ENCODE results near the gene STIP1.

The STIP1 gene

GRCh38 chr11:64224891-64225607 is 39.1 kb downstream of the STIP1 start:
- Histone ChIP-seq H3K4me1 (ENCODE audit: control insufficient read depth, insufficient read depth, low read length) (peaks cover 4% of the 10 kb centered on the region; the same call in 1 of the 2 replicates), H3K4me3 (ENCODE audit: low read length) (peak overlapping the region; percentile 50; the same call in 1 of the 2 replicates), H3K27me3 (ENCODE audit: control insufficient read depth, insufficient read depth, low read length) (no peaks in the 10 kb centered on the region), H3K36me3 (ENCODE audit: control insufficient read depth, insufficient read depth, low read length) (peaks cover 7% of the 10 kb centered on the region; the same call in 1 of the 2 replicates), H3K9me3 (ENCODE audit: control insufficient read depth, insufficient read depth, low read length) (no peaks in the 10 kb centered on the region), H3K27ac (ENCODE audit: low read length) (no peak overlapping the region)
- DNase-seq (ENCODE audit: low read depth, low spot score) = no peak
- no CpG with 5 or more reads among the region's 22 CpGs for WGBS (ENCODE audit: insufficient coverage, insufficient read length)

GRCh38 chr11:64225608-64226506 is 39.9 kb downstream of the STIP1 start, which contains the start of the genes NUDT22 and TRPT1:
NUDT22 (plus strand) TSS chr11:64226274; CDS start chr11:64226653, 379 bp downstream.
TRPT1 (minus strand) TSS chr11:64226186; CDS start chr11:64225860, 326 bp downstream.
- peak within 1 kb of the TSS; percentile 50 for H3K4me3 ChIP-seq (ENCODE audit: low read length)
- peaks cover 4% of the 10 kb centered on the region; the same call in 1 of the 2 replicates for H3K4me1 ChIP-seq (ENCODE audit: control insufficient read depth, insufficient read depth, low read length)
- WGBS (ENCODE audit: insufficient coverage, insufficient read length) = no CpG with 5 or more reads among the region's 54 CpGs
- DNase-seq (ENCODE audit: low read depth, low spot score) = no peak
- no peaks in the 10 kb centered on the region for H3K27me3 ChIP-seq (ENCODE audit: control insufficient read depth, insufficient read depth, low read length)
- H3K27ac ChIP-seq (ENCODE audit: low read length) = no peak within 1 kb of the TSS
- H3K9me3 ChIP-seq (ENCODE audit: control insufficient read depth, insufficient read depth, low read length) = no peaks in the 10 kb centered on the region
- H3K36me3 ChIP-seq (ENCODE audit: control insufficient read depth, insufficient read depth, low read length) = no peaks in the 10 kb centered on the region; the same call in 1 of the 2 replicates

- H3K9me3 ChIP-seq (ENCODE audit: control insufficient read depth, insufficient read depth, low read length) = no peaks in the 10 kb centered on the region
- no CpG with 5 or more reads among the region's 26 CpGs for WGBS (ENCODE audit: insufficient coverage, insufficient read length)
- H3K4me1 ChIP-seq (ENCODE audit: control insufficient read depth, insufficient read depth, low read length) = peaks cover 4% of the 10 kb centered on the region; the same call in 1 of the 2 replicates
- no peaks in the 10 kb centered on the region for H3K27me3 ChIP-seq (ENCODE audit: control insufficient read depth, insufficient read depth, low read length)
- H3K27ac ChIP-seq (ENCODE audit: low read length) = no peak overlapping the region
- DNase-seq (ENCODE audit: low read depth, low spot score) = no peak
- H3K4me3 ChIP-seq (ENCODE audit: low read length) = peak overlapping the region; percentile 50
- H3K36me3 ChIP-seq (ENCODE audit: control insufficient read depth, insufficient read depth, low read length) = no peaks in the 10 kb centered on the region
Observed at GRCh38 chr11:64226507-64227051, 40.6 kb downstream of the STIP1 start.

GRCh38 chr11:64227405-64227956 is 41.5 kb downstream of the STIP1 start:
- Histone ChIP-seq H3K4me1 (ENCODE audit: control insufficient read depth, insufficient read depth, low read length) (peaks cover 4% of the 10 kb centered on the region; the same call in 1 of the 2 replicates), H3K27ac (ENCODE audit: low read length) (no peak overlapping the region), H3K9me3 (ENCODE audit: control insufficient read depth, insufficient read depth, low read length) (no peaks in the 10 kb centered on the region), H3K4me3 (ENCODE audit: low read length) (no peak overlapping the region), H3K36me3 (ENCODE audit: control insufficient read depth, insufficient read depth, low read length) (no peaks in the 10 kb centered on the region), H3K27me3 (ENCODE audit: control insufficient read depth, insufficient read depth, low read length) (no peaks in the 10 kb centered on the region)
- no peak for DNase-seq (ENCODE audit: low read depth, low spot score)
- no CpG with 5 or more reads among the region's 3 CpGs for WGBS (ENCODE audit: insufficient coverage, insufficient read length)

- no peaks in the 10 kb centered on the region for H3K9me3 ChIP-seq (ENCODE audit: control insufficient read depth, insufficient read depth, low read length)
- H3K4me3 ChIP-seq (ENCODE audit: low read length) = no peak overlapping the region
- peaks cover 6% of the 10 kb centered on the region; the same call in 1 of the 2 replicates for H3K4me1 ChIP-seq (ENCODE audit: control insufficient read depth, insufficient read depth, low read length)
- no peak for DNase-seq (ENCODE audit: low read depth, low spot score)
- H3K27ac ChIP-seq (ENCODE audit: low read length) = no peak overlapping the region
- no CpG with 5 or more reads among the region's 12 CpGs for WGBS (ENCODE audit: insufficient coverage, insufficient read length)
- H3K36me3 ChIP-seq (ENCODE audit: control insufficient read depth, insufficient read depth, low read length) = no peaks in the 10 kb centered on the region
- no peaks in the 10 kb centered on the region for H3K27me3 ChIP-seq (ENCODE audit: control insufficient read depth, insufficient read depth, low read length)
Observed at GRCh38 chr11:64229090-64229743, 43.2 kb downstream of the STIP1 start.

DNA sequence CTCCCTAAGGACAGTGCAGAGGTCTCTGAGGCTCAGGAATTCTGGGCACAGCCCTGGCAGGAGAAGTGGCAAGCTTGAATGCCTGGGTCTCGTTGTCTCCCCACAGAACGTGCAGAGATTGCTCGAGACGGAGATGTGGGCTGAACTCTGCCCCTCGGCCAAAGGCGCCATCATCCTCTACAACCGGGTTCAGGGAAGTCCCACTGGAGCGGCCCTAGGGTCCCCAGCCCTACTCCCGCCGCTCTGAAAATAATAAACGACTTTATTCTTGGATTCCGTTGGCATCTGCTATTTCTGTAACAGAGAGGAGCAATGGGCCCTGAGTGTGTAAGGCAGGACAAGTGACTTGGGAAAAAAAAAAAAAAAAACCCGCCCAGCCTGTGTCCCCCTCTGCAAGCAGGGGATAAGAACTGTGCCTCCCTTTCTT is 43.8 kb downstream of the STIP1 start:
- Histone ChIP-seq H3K4me3 (ENCODE audit: low read length) (peak overlapping the region; percentile 23; the same call in 1 of the 2 replicates), H3K4me1 (ENCODE audit: control insufficient read depth, insufficient read depth, low read length) (peaks cover 6% of the 10 kb centered on the region; the same call in 1 of the 2 replicates), H3K27ac (ENCODE audit: low read length) (no peak overlapping the region), H3K9me3 (ENCODE audit: control insufficient read depth, insufficient read depth, low read length) (no peaks in the 10 kb centered on the region), H3K27me3 (ENCODE audit: control insufficient read depth, insufficient read depth, low read length) (no peaks in the 10 kb centered on the region), H3K36me3 (ENCODE audit: control insufficient read depth, insufficient read depth, low read length) (no peaks in the 10 kb centered on the region)
- DNase-seq (ENCODE audit: low read depth, low spot score) = no peak
- no CpG with 5 or more reads among the region's 13 CpGs for WGBS (ENCODE audit: insufficient coverage, insufficient read length)

DNA sequence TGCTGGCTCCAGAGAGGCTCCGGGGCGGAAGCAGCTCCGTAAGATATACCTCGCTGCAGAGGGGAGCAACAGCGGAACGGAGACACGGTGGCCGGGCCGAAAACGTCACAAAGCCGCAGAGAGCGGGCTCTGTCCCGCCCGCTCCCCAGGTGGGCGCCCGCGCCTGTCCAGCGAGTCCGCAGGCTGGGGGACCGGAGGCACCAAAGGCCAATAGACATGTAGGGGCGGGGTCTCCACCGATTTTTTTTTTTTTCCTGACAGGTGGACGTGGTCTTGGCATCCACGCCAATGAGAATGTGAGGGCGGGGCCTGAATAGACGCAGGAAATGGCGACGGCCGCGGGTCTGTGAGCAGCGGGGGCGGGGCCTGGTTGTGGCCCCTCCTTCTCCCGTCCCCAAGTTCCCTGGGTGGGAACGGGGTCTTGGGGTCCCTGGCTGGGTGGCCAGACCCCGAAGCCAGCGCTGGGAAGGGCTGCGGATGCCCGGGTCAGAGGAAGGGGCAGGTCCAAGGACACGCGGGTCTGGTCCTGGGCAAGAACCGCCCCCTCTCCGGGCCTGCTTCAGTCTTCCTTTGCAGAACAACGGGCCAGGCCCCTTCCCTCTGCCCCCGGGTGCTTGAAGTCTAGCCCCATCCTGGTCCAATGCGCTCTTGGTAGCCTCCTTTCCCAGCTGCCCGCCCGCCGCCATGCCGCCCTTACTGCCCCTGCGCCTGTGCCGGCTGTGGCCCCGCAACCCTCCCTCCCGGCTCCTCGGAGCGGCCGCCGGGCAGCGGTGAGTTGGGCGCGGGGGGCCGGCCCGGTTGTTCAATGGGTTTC is 44.4 kb downstream of the STIP1 start, which contains the start of gene DNAJC4:
Gene DNAJC4, plus strand, starts transcription at position 378 of the 814 bp plus-strand sequence. Its CDS starts 307 bp downstream, at position 685.
- Histone ChIP-seq H3K4me1 (ENCODE audit: control insufficient read depth, insufficient read depth, low read length) (peaks cover 5% of the 10 kb centered on the region; the same call in 1 of the 2 replicates), H3K36me3 (ENCODE audit: control insufficient read depth, insufficient read depth, low read length) (no peaks in the 10 kb centered on the region)

DNA sequence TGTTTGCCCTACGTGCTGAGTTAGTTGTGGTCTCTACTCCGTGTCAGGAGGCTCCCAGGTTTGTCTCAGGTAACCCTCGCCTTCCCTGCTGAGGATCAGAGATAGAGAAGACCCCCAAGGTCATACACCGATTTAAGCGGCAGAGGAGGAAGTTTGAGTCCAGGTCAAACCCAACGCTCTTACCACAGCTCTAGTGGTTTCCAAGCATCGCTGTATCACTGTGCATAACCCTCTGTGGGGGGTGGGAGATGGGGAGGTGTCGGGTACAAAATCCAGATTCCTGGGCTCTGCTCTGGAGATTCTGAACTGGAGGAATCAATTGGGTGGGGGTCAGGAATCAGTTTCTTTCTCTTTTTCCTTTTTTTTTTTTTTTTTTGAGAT is 45.0 kb downstream of the STIP1 start:
- no CpG with 5 or more reads among the region's 8 CpGs for WGBS (ENCODE audit: insufficient coverage, insufficient read length)
- no peak for DNase-seq (ENCODE audit: low read depth, low spot score)
- H3K27me3 ChIP-seq (ENCODE audit: control insufficient read depth, insufficient read depth, low read length) = no peaks in the 10 kb centered on the region
- peaks cover 5% of the 10 kb centered on the region; the same call in 1 of the 2 replicates for H3K4me1 ChIP-seq (ENCODE audit: control insufficient read depth, insufficient read depth, low read length)
- H3K4me3 ChIP-seq (ENCODE audit: low read length) = peak overlapping the region; percentile 46; the same call in 1 of the 2 replicates
- H3K27ac ChIP-seq (ENCODE audit: low read length) = no peak overlapping the region
- no peaks in the 10 kb centered on the region for H3K9me3 ChIP-seq (ENCODE audit: control insufficient read depth, insufficient read depth, low read length)
- H3K36me3 ChIP-seq (ENCODE audit: control insufficient read depth, insufficient read depth, low read length) = no peaks in the 10 kb centered on the region

More for the DNA sequence above, 44.4 kb downstream of the STIP1 start, which contains the start of gene DNAJC4:
- Histone ChIP-seq H3K27me3 (ENCODE audit: control insufficient read depth, insufficient read depth, low read length) (no peaks in the 10 kb centered on the region), H3K27ac (ENCODE audit: low read length) (no peak within 1 kb of the TSS), H3K4me3 (ENCODE audit: low read length) (peak within 1 kb of the TSS; percentile 46; the same call in 1 of the 2 replicates), H3K9me3 (ENCODE audit: control insufficient read depth, insufficient read depth, low read length) (no peaks in the 10 kb centered on the region)
- no peak for DNase-seq (ENCODE audit: low read depth, low spot score)
- WGBS (ENCODE audit: insufficient coverage, insufficient read length) = no CpG with 5 or more reads among the region's 62 CpGs

- no CpG with 5 or more reads among the region's 7 CpGs for WGBS (ENCODE audit: insufficient coverage, insufficient read length)
- no peaks in the 10 kb centered on the region for H3K9me3 ChIP-seq (ENCODE audit: control insufficient read depth, insufficient read depth, low read length)
- no peak overlapping the region for H3K4me3 ChIP-seq (ENCODE audit: low read length)
- no peak for DNase-seq (ENCODE audit: low read depth, low spot score)
- H3K36me3 ChIP-seq (ENCODE audit: control insufficient read depth, insufficient read depth, low read length) = no peaks in the 10 kb centered on the region
- peaks cover 5% of the 10 kb centered on the region; the same call in 1 of the 2 replicates for H3K4me1 ChIP-seq (ENCODE audit: control insufficient read depth, insufficient read depth, low read length)
- no peak overlapping the region for H3K27ac ChIP-seq (ENCODE audit: low read length)
- no peaks in the 10 kb centered on the region for H3K27me3 ChIP-seq (ENCODE audit: control insufficient read depth, insufficient read depth, low read length)
Observed at GRCh38 chr11:64231546-64231945, 45.6 kb downstream of the STIP1 start.
